Activated CD4-positive, alpha-beta T cell treated with anti-CD3 and anti-CD28 coated beads for 24 hours (primary cell): ENCODE results near the gene NCOA7.

Experiments
- DNase-seq, 2 donors: peaks; one replicate each; pipeline ENCODE4 v3.0.0-alpha.2; 2020; ENCODE audit warnings: low read depth in 2 of 2

NCOA7 gene

GRCh38 chr6:125974214-125974866 lies 183.6 kb downstream of the NCOA7 start:
- DNase-seq, result no peak

- no peak for DNase-seq
Measured at GRCh38 chr6:125979101-125979500, 188.3 kb downstream of the NCOA7 start.
